Cortex of kidney (tissue), 1 donor: ENCODE data around the gene ATL1.
A peak's percentile ranks its signal among the peaks of the same experiment; 100 is the strongest.
"Not testable (repeated sequence)": the region's sequence is repeated elsewhere in the genome, so short reads cannot be mapped to it uniquely, and the experiment has no call there.

Experiments
- DNase-seq: peaks from one replicate; lab custom pipeline; 2025; lab: John Stamatoyannopoulos, UW

Gene ATL1

DNA sequence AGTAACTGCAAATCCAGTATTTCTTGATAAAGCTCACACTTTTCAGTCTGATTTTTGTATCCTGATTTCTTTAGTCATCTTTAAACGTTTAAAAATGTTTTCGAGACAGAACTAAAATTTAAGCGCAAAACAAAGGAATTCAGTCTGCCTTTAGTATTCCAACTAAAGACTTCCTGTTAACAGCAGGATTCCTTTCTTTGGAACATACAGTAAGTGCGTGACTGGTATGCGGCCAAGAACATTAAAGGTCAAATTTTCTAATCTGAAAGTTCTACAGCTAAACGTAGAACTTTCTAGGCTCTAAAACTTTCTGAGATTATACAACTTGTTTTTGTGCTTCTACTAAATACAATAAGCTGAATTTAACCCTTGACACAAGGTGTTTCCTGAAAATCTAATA, 98.3 kb downstream of the ATL1 start:
- DNase-seq = no peak

DNA sequence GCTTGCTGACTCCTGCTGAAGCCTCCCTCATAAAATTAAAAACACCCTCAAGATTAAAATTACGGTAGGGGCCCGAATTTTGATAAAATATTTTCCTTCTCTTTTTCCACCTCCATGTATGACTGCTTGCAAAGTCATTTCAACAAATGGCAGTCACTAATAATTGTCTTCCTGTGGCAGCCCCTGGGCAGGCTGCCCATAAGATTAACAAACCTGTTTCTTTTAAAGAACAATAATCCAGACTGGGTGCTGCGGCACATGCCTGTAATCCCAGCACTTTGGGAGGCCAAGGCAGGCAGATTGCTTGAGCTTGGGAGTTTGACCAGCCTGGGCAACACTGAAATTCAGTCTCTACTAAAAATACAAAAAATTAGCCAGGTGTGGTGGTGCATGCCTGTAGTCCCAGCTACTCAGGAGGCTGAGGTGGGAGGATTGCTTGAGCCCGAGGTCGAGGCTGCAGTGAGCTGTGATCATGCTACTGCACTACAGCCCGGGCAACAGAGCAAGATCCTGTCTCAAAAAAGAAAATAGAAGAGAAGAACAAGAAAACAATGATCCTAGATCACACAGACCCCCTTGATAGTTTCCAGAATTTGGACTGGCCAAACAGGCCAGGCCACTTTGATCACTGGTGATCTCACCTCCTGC, 99.5 kb downstream of the ATL1 start:
- no peak for DNase-seq

DNA sequence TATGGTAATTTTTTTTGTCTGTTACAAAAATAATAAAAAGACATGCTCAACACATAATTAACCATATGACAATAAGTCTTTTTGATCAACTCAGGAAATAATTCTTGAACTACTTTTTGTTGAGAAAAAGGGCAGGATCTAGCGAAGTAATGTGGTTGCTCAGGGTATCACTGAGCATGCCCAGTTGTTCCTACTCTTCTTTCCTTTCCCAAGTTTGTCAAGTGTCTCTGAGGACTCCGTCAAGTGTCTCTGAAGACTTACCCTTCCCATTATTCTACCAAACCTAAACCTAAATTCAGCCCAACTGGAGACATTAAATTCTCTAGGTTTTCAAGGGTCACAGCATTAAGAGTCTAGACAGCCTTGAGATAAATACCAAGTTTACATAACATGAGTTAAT, 104.6 kb downstream of the ATL1 start:
- DNase-seq = not testable (repeated sequence)

DNA sequence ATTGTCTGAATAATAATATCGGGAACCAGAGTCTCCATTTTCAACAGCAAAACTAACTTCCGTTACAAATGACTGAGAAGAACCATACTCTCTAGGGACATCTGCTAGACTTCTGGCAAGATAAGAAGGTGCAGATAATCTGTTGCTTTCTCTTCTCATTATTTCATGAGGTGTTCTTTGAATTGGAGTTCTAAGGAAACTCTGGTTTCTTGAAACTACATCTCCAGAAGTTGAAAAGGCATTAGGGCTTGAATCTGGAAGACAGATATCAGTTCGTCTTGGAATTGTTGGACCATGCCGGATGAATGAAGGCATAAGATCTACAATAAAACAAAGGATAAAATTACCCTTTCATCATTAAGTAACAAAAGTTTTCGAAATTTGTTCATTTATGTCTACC, 105.4 kb downstream of the ATL1 start:
- DNase-seq = not testable (repeated sequence)

DNA sequence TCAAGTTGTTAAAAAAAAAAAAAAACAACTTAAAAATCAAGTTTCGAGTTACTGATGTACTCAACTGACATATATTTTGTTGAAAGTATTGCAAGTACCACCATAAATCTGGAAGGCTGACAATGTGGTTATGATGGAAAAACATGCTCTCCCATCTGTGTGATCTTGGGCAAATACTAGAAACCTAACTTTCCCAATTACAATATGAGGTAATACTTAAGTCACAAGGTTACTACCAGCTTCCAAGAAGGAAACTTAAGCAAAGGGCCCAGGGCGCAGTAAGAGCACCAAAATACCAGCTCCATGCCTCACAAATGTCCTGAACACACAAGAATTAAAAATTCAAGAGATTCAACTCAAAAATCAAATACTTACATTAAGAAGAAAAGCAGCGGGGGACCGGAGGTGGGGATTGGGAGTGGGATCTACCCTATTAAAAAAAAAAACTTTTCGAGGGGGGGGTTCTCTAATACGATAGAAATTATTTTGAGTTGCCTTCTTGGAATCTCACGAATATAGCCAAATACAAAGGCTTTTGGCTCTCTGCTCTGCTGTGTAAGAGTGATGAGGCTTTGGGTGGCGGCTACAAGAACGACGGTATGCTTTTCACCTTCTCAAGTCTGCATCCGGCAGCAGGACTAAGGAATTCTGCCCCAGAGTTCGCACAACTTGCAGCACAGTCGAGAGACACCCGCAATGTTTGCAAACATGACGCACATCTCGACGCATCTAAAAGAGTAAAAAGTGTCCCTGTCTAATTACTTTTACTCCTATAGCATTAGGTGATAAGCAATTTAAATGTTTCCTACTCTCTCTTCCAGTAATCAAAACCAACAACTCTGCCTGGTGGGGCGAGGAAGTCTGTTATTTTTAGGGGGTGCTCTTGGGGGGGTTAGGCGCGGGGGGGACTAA, 107.1 kb downstream of the ATL1 start:
- no peak for DNase-seq

DNA sequence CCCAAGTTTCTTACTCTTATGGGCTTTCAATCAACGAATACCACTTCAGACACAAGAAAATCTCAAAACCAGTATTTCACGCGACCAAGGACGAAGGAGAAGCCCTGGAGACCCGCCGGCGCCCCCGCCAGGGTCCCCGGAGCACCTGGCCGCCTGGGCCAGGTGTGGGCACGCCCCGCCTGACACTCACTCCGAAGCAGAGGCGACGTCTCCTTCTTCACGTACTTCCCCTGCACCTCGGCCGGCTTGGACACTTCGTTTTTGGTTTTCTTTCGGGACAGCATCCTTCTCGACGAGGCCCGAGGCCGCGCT, 107.7 kb downstream of the ATL1 start:
- no peak for DNase-seq

DNA sequence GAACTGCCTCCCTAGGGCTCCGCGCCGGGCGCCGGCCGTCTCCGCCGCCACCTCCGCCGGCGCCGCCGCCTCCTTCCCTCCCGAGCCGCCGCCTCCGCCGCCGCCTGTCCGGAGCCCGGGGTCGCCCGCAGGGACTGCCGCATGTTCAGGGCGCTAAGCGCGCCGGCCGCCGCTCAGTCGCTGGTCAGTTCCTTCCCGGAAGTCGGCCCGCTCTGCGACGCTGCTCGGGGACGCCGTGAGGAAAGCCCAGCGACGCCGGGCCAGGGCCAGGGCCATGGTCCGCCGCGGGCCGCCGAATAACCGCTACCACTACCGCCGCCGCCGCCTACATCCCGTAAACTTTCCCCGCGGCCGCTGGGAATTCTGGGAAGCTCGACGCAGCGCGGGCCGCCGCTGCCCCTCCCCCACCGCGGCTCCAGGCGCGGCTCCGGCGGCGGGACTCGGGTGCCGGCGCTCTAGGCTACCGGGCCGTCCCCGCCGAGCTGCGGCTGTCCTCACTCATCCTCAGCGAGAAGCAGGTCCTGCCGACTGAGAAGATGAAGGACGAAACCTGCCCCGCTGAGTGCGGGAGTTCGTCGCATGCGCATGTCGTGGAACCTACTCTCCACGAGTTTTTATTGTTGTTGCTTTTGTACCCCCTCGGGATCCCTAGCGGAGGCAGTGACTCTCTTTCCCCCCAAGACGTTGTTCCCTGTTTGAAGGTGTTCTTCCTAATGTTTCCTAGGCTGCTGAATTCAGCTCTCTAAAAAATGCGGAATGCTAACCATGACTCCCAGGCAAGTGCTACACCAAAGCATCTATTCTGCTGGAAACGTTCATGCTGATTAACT, 108.3 kb downstream of the ATL1 start, which contains the start of gene SAV1:
Gene SAV1, minus strand, starts transcription at position 311 of the 830 bp plus-strand sequence. CDS start 339 bp downstream, outside the sequence.
- peak; percentile 67 for DNase-seq

DNA sequence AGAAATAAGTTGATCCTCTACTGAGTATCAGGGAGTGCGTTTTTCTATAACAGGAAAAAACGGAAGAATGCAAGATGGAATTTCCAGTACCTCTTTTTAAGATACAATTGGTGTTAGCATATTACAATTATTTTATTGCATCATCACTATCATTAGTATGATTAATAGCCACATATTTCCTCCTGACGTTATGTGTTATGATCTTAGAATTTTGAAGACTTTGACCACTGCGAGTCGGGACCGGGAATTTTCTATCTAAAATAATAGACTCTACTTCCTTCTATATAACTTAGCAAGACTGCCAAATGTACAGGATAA, 108.8 kb downstream of the ATL1 start:
- DNase-seq = no peak

DNA sequence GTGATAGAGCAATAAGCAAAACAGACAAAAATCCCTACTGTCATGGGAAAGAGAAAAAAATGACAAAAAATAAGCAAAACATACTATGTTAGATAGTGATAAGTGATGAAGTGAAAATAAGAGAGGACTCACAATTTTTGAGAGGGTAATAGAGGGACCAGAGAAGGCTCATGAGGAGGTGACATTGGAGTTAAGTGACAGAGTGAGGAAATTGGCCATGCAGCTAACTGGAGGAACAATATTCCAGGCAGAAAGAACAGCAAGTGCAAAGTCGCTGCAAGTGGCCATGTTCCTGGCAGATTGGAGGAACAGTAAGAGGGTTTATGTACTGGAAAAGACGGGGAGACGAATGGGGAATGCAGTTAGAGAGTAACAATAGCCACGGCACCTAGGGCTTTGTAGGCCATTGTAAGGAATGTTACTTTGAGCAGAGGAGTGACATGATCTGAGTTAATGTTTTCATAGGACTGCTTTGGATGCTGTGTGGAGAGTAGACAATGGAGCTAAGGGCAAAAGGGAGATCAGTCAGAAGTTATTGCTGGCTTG, 109.6 kb downstream of the ATL1 start:
- DNase-seq = no peak

DNA sequence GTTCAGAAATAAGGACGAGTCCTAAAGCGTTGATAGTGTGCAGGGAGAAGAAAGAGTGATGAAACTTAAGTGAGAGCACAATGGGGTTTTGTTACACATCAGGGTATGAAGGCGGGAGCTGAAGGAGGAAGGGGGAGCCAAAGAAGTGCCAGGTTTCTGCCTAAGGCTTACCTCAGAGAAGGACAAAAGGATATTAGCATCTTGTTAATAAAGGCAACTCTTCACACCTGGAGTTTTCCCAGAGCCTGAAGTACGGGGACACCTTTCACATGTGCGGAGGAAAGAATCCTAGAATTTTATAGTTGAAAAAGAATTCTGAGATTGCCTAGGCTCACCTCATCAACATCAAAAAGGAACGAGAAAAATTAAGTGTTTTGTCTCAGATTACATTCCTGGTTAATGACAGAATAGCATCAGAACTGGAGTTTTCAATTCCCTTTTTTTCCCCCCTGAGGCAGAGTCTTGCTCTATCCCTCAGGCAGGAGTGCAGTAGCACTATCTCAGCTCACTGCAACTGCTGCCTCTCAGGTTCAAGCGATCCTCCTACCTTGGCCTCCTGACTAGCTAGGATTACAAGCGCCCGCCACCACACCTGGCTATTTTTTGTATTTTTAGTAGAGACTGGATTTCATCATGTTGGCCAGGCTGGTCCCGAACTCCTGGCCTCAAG, 110.4 kb downstream of the ATL1 start:
- no peak for DNase-seq

DNA sequence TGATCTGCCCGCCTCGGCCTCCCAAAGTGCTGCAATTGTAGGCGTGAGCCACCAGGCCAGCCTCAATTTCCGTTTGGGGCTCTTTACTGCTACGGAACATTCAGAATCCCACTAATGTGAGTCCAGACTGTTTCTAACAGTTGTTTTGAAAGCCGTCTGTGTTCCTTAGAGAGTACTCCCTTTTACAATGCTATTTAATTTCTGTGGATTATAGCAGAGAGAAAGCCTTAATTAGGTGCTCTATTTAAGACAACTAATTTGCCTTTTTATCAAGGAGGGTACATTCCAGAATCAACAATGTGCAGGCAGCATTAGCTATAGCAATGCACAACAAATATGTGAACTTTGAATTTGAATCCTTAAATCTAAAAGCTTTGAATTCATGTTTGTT, 110.9 kb downstream of the ATL1 start:
- DNase-seq = no peak

DNA sequence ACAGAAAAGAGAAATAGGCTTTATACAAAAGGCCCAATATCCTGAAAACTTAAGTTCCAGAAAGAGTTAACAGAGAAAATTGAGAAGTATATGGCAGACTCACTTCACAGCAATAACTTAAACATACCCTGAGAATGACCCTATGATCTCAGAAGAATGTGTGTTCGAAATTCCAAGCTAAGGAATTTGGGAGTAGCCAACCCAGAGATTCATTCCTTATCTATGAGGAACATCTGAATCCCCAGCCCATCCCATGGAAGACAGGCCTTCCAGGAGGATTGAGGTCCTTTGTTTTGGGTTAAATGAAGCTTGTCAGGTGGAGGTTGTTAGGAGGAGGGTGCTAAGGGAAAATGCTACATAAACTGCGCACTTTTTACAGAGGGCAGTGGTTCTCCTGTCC, 115.7 kb downstream of the ATL1 start:
- no peak for DNase-seq

DNA sequence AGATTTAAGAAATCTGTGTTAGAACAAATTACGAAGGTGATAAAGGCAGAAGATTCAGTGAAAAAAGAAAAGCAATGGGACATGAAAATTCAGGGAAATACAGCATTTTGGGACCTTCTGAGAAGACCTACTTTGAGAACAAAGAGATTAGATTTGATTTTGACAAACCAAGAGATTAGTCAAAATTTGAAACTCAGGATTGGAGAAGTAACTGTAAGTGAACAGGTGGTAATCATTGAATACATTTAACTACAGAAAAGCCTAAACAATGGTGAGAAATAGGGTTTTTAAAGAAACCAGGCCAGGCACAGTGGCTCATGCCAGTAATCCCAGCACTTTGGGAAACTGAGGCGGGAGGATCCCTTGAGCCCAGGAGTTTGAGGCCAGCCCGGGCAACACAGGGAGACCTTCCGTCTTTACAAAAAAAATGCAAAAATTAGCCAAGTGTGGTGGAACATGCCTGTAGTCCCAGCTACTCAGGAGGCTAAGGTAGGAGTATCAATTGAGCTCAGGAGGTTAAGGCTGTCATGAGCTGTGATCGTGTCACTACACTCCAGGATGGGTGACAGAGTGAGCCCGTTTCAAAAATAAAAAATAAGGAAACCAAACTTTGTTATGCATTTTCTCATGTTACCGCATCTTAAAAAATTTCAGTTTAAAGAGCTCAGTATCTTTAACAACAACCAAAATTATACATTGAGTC, 117.0 kb downstream of the ATL1 start:
- DNase-seq = no peak

DNA sequence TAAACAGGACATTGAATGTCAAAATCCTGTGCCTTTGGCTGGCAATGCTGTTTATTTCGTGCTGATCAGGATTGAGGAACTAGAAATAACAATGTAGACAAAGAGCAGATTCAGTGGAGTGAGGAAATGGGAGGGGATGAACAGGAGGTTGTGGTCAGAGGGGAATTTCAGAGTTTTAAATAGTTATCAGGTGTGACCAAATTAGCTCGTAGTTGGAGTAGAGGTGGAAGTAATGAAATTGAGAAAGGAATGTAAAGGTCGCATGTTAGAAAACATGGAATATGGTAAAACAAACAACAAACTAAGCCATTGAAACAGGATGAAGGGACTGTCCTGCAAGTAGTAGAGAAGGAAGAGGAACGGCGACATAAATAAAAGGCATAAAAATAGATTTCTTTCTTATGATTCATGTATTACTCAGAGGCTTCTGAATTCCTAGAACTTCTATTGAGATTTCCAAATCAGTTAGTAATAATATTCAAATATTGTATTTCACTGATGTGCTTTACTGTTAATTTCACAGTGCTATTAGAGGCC, 117.7 kb downstream of the ATL1 start:
- DNase-seq = no peak

DNA sequence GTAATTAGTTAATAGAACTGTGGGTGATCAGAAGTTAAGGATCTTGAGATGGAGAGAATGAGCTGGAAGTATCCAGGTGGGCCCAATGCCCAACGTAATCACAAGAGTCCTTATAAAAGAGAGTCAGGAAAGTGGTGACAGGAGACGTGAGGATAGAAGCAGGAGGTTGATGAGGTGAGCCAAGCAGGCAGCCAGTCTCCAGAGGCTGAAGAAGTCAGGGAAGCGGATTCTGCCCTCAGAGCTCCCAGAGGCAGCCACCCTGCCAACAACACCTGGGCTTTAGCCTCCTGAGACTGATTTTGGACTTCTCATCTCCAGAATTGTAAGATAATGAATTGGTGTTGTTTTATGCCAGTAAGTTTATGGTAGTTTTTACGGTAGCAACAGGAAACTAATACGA, 118.2 kb downstream of the ATL1 start:
- no peak for DNase-seq

DNA sequence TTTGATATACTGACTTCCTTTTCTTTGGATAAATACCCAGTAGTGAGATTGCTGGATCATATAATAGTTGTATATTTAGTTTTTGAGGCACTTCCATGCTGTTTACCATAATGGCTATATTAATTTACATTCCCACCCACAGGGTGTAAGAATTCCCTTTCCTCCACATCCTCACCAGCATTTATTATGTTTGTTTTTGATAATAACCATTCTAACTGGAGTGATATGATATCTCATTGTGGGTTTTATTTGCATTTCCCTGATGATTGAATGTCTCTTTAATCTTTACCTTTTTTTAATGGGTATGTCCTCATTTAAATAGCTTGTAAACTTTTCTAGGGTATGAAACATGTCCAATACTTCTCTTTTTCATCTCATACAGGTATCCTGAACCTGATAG, 119.7 kb downstream of the ATL1 start:
- no peak for DNase-seq
